GM21390 (cell line): Measurements from ENCODE around the gene SPACDR.
"Not testable (repeated sequence)": the region's sequence is repeated elsewhere in the genome, so short reads cannot be mapped to it uniquely, and the experiment has no call there.

ENCODE experiments used
- ATAC-seq: cut with Tn5 transposase; IDR thresholded peaks from one replicate; pipeline ENCODE4 v1.9.1; 2021; ENCODE audit not compliant: unreplicated experiment

Gene SPACDR

DNA sequence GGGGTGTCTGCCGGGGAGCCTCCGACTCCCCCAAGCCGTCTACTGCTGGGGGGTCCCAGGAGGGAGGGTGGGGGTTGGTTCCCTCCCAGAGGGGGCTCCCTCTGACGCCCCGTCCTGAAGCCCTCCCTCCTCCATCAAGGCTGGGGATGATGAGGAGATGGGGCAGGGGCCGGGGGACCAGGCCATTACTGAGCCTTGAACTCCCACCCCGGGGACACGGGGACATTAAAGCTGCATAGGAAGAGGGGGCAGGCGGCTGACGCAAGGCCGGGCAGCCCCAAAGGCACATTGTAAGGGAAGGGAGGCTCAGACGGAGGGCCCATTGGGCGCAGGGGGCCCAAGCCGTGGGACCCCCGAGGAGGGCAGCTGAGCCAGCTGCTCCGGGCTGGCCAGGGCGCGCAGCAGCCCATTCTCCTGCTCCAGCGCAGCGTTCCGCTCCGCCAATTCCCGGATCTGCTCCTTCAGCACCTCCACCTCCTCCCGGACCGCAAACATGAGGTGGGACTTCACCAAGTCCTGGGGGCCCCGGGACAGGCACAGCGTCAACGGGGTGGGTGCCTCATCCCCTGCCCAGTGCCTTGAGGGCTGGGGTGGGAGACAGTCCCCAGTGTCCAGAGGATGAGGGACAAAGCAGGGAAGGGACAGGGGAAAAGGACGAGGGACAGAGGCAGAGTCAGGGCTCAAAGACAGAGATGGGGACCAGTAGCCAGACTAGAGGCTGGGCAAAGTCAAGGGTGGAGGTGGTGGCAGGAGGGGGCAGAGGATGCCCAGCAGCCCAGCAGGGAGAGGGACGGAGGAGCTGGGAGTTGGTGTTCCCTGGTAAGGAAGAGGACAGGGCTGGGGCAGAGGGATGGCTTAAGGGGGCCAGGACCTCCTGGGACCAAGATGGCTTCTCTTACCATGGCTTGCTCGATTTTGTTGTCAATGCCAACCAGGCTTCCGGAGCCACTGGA lies 2.9 kb upstream of the SPACDR start:
- no peak for ATAC-seq

DNA sequence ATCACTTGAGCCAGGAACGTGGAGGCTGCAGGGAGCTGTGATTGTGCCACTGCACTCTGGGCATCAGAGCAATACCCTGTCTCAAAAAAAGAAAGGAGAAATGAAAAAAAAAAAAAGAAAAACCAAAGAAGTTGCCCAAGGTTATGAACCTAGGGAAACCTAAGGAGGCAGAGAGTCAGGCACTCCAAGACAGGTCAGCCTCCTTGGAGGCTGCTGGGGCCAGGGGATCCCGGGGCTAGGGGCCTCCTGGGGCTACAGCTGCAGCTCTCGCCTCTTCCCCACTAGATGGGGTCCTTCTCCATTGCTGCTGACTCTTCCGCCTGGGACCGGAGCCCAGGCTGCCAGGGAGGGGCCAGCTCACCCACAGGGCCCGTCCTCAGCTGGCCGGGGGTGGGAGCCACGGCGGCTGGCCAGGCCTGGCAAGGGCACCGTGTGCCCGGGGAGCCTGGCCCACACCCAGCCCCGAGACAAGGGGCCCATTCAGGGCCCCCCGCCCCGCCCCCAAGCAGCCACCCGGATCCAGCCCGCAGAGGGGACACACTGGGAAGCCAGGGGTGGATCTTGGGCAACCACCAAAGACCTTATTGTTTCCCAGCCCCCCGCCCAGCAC lies 1.7 kb upstream of the SPACDR start:
- no peak for ATAC-seq

DNA sequence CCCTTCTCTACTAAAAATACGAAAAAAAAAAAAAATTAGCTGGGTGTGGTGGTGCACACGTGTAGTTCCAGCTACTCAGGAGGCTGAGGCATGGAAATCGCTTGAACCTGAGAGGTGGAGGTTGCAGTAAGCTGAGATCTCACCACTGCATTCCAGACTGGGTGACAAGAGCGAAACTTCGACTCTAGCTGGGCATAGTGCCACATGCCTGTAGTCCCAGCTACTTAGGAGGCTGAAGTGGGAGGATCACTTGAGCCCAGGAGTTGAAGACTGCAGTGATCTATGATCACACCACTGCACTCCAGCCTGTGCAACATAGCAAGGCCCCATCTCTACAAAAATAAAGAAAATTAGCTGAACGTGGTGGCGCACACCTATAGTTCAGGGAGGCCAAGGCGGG lies 1.2 kb upstream of the SPACDR start:
- no peak for ATAC-seq

DNA sequence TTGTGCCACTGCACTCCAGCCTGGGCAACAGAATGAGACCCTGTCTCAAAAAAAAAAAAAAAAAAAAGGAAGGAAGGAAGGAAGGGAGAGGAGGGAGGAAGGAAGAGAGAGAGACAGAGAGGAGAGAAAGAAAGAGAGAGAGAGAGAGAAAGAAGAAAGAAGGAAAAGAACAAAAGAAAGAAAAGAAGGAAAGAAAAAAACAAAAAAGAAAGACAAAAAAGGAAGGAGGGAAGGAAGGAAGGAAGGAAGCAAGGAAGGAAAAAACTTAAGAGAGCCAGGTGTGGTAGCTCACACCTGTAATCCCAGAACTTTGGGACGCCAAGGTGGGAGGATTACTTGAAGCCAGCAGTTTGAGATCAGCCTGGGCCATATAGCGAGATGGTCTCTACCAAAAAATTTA lies 731 bp upstream of the SPACDR start:
- no peak for ATAC-seq

DNA sequence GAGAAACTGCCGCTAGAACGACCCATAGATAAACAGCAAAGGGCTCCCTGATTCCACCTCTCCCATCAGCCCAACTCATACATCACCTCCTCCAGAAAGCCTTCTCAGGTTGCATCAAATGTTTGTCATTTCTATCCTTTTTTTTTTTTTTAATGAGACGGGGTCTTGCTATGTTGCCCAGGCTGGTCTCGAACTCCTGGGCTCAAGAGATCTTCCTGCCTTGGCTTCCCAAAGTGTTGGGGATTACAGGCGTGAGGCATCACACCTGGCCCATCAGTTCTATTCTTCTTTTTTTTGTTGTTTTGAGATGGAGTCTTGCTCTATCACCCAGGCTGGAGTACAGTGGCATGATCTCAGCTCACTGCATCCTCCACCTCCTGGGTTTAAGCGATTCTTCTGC lies 7.0 kb downstream of the SPACDR start:
- no peak for ATAC-seq

DNA sequence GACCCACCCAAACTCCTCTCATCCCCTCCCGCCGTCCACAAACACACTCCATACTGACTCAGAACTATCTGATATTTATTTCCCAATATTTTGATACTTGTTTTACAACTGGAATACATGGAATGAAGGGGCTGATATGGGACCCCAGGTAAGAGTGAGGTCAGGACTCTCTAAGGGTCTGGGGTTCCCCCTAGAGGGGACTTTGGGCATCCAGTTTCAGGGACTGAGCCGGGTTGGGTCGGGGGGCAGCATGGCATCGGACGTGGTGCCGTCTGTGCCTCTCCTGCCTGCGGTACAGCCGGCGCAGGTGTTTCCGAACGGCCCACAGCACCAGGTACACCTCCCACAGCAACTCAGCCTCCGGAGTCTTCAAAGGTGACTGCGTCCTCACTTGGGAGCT lies 7.5 kb downstream of the SPACDR start:
- no peak for ATAC-seq

DNA sequence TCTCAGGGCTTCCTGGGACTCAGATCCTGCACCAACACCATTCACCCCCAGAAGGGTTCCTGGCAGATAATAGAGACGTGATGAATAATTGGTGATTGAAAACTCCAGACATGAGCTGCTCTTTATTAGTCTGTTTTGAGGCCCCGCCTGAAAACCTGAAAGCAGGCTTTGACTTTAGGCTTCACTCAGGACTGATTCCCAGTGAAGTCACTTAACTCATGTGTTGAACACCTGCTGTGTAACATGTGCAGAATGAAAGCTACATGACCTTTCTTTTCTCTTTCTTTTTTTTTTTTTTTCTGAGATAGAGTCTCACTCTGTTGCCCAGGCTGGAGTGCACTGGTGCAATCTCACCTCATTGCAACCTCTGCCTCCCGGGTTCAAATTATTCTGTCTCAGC lies 8.9 kb downstream of the SPACDR start:
- no peak for ATAC-seq

DNA sequence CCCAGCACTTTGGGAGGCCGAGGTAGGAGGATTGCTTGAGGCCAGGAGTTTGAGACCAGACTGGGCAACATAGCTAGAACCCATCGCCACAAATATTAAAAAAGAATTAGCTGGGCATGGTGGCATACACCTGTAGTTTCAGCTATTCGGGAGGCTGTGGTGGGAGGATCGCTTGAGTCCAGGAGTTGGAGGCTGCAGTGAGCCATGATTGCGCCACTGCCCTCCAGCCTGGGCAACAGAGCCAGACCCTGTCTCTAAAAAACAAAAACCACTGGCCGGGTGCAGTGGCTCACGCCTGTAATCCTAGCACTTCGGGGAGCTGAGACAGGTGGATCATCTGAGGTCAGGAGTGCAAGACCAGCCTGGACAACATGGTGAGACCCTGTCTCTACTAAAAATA lies 10.2 kb downstream of the SPACDR start:
- not testable (repeated sequence) for ATAC-seq

DNA sequence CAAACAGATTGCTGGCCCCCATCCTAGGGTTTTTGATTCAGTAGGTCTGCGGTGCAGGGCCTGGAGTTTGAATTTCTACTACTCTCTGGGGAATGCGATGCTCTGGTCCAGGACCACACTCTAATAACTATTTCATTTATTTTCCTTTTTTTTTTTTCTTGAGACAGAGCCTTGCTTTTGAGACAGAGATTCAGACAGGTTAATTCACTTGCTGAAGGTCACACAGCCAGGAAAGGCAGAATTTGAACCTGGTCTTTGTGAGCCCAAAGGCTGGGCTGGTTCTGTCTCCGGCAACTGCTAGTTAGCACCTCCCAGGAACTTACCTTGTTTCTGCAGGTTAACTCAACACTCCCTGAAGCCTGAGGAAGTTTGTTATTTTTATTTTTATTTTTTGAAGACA lies 11.5 kb downstream of the SPACDR start:
- ATAC-seq = no peak

DNA sequence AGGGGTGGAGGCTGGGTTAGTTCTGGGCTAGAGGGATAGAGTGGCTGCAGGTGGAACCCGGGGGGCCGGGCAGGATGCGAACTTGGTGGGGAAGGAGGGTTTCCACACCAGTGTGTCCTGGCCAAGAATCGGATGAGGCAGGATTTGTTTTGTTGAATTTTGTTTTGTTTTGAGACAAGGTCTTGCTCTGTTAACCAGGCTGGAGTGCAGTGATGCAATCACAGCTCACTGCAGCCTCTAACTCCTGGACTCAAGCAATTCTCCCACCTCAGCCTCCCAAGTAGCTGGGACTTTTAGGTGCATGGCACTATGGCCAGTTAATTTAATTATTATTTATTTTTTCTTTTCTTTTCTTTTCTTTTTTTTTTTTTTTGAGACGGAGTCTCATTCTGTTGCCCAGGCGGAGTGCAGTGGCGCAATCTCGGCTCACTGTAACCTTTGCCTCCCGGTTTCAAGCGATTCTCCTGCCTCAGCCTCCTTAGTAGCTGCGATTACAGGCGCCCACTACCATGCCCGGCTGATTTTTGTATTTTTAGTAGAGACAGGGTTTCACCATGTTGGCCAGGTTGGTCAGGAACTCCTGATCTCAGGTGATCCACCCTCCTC lies 14.8 kb downstream of the SPACDR start:
- ATAC-seq = no peak

DNA sequence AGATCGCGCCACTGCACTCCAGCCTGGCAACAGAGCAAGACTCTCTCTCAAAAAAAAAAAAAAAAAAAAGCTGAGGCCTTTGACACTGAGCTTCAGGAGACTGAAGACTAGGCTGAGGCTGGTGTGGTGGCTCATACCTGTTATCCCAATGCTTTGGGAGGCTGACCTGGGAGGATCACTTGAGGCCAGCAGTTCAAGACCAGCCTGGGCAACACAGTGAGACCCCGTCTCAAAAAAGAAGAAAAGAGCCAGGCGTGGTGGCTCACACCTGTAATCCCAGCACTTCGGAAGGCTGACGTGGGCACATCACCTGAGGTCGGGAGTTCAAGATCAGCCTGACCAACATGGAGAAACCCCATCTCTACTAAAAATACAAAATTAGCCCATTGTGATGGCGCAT lies 16.7 kb downstream of the SPACDR start:
- ATAC-seq = not testable (repeated sequence)

DNA sequence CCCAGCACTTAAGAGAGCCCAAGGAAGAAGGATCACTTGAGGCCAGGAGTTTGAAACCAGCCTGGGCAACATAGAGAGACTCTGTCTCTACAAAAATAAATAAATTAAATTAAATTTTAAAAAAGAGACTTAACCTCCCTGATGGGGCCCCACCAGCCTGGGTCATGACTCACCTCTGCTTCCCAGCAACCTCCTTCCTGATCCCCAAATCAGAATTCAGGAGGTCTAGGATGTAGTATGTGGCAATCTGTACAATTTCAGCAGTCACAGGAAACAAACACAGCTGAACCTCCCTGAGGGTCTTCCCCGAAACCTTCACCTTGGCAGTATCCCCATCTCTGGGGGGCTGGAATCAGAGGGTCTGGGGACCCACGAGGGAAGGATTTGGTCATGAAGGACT lies 18.0 kb downstream of the SPACDR start:
- ATAC-seq = no peak

DNA sequence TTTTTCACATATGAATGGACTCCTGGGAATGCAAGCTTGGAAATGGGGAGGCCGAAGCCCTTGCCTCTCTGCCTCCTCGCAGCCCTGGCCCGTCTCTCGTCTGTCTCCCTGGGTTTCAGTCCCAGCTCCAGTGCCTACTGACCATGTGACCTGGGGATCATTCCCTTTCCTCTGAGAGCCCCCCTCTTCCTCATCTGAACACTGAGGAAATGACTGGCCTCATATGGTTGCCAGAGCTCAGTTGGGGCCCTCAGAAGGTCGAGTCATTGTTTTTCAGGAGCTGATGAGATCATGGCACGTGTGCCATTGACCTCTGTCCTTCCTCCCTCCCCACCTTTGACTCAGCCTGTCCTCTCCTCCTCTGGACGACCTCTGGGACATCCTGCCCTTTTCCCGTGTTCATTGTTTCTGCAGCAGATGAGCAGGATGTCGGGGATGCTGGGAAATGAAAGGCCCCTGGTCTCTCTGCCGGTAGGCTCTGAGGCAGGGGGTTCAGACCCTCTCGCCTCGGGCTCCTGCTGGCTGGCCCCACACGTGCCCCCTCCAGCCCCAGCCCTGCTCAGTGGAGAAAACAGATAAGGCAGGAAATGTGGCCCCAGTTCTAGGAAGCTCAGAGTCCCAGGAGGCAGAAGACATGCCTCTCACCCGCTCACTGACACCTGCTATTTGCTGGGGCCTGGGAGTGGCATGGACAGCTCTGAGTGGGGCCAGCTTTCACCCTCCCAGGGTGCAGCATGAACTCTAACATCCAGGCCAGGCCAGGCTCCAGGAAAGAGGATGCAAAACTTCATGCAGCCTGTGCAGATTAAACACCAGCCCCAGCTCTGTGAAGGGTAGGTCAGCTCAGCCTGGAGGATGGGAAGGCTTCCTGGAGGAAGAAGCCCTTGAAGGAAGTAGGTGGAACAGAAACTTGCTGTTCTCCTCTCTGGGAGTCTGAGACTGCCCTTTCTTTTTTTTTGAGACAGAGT lies 19.5 kb downstream of the SPACDR start:
- no peak for ATAC-seq

DNA sequence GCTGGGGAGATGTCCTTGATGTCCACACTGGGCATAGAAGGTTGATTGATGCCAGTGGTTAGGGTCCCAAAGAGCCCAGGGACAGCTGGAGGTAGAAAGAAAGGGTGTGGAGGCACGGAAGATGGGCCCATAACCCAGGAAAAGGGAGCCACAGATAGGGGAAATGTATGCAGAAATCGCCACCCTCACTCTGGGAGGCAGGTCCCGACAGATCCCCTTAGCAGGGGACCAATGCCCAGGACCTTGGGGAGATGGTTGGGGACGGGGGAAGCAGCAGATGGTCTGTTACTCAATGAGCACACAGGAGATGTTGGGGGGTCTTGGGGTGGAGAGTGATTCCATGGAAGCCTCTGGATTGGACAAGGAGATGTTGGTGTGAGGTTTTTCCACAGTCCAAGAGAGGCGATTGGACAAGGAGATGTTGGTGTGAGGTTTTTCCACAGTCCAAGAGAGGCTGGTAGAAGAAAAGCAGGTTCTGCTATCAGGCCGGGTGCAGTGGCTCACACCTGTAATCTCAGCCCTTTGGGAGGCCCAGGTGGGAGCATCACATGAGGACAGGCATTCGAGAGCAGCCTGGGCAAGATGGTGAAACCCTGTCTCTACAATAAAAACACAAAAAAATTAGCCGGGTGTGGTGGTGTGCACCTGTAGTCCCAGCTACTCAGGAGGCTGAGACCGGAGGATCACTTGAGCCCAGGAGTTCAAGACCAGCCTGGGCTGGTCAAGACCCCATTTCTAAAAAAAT lies 20.8 kb downstream of the SPACDR start:
- no peak for ATAC-seq

DNA sequence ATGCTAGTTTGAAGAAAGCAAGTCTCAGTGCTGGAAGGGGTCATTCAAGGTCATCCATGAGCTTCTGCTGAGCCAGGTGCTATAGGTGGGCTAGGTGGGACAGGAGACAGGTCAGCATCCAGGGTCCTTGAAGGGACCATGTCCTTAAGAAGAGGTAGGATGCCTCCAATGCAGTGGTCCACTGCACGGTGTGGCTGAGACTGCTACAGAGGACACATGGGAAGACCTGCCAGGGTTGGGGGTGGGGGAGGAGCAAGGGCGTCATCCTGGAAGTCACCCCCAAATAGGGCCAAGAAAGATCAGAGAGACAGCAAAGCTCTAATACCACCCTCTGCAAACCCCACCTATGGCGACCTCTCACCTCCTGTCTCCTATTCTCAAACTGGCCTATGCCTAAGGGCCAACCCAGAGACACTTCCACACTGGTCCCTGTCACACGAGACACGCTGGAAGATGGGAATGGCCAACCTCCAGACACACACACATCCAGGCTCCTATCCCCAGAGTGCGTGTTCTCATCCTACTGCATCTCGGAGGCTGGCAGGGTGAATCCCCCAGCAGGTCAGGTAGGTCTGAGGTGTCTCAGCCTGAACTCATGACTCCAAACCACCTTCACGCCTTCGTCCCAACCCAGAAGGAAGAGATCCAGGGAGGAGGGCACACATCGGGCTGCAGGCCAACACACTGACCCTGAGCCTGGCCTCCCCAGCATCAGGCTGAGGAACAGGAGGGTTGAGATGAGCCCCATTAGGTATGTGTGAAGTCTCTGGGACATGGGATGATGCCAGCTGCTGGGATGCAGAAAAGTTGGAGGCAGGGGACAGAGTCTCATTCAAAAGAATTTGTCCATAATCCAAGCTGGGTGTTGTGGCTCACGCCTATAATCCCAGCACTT lies 22.2 kb downstream of the SPACDR start:
- ATAC-seq = no peak

DNA sequence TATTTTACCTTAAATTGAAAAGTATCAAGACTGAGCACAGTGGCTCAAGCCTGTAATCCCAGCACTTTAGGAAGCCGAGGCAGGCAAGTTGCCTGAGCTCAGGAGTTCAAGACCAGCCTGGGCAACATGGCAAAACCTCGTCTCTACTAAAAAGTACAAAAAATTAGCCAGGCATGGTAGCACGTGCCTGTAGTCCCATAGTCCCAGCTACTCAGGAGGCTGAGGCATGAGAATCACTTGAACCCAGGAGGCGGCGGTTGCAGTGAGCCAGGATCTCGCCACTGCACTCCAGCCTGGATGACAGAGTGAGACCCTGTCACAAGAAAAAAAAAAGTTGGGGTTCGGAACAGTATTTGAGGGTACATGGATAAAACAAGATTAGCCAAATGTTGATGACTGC lies 24.8 kb downstream of the SPACDR start:
- not testable (repeated sequence) for ATAC-seq

DNA sequence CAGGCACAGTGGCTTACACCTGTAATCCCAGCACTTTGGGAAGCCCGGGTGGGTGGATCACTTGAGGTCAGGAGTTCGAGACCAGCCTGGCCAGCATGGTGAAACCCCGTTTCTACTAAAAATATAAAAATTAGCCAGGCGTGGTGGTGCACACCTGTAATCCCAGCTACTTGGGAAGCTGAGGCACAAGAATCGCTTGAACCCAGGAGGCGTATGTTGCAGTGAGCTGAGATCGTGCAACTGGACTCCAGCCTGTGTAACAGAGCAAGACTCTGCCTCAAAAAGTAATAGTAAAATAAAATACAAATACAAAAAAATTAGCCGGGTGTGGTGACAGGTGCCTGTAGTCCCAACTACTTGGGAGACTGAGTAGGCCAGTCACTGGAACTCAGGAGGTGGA lies 25.3 kb downstream of the SPACDR start:
- not testable (repeated sequence) for ATAC-seq

DNA sequence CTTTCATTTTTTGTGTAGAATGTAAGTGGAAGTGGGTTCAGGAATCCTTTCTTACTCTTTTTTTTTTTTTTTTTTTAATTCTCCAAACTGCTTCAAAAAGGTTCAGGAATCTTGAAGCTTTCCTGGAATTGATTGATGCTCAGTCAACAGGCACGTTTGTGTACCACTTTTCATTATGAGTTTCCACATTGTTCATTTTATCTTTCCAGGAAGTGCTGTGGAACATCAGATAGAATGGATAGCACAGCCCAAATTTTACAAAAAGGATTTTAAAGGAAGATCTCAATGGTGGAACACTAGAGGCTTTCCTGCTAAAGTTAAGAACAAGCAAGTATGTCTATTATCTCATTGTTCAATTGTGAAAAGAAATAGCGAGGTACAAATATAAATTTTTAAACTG lies 25.9 kb downstream of the SPACDR start:
- no peak for ATAC-seq
